Kidney tubule cell (primary cell): ENCODE data around the gene MYO9A.
"Not testable (repeated sequence)": the region's sequence is repeated elsewhere in the genome, so short reads cannot be mapped to it uniquely, and the experiment has no call there.

ENCODE experiments used
- DNase-seq: peaks from one replicate; pipeline ENCODE4 v3.0.0-alpha.2; 2018; ENCODE audit warnings: low spot score

Gene MYO9A

GRCh38 chr15:72136170-72137051 lies 18.5 kb upstream of the MYO9A start:
- peak; percentile 16 for DNase-seq

DNA sequence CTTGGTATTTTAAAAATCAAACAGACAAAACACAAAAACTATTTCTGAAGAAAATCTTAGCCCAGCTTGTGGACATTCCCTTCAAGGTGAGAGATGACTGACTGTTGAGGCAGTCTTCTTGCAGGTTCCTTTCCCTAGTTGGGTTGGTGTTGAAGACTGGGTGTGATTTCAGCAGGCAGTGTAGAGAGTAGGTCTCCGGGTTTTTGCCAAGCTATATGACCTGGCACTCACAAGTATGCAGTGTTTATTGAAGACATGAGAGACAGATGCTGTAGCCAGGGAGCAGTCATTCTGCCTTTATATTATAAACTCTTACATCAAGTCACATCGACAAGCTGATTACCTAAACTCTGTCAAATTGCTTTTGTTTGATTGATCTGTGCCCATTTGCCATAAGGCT lies 17.8 kb upstream of the MYO9A start:
- no peak for DNase-seq

DNA sequence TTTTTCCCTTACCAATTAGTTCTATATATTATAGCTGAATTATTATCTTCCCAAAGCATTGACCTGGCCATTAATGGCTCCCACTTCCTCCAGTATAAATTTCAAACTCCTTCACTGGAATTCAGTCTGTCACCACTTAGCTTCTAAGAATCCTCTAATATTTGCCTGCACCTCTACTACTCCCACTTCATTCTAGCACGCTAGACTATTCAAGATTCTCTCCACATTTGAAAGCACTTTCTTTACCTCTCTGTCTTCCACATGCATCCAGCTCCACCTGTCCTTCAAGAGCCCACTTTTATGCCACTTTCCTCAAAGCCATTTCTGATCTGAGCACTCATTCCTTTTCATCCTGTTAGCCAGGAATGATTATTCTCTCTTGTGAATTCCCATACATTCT lies 15.3 kb upstream of the MYO9A start:
- no peak for DNase-seq

DNA sequence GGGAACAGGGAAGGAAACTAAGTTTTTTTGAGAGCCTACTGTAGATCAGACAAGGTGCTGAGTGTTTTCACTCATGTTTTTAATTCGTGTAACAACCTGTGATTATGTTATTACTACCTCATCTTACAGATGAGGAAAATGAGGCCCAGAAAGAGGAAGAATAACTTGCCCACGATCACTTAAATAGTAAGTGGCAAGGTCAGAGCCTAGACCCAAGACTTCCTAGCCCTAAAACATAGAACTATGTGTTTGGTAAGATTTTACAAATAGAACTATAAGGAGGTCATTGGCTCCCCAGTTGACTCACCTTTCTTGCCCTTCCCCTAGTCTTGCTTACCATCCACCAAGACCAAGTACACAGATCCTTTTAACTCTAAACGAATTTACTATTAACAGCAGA lies 14.0 kb upstream of the MYO9A start:
- DNase-seq, result no peak

DNA sequence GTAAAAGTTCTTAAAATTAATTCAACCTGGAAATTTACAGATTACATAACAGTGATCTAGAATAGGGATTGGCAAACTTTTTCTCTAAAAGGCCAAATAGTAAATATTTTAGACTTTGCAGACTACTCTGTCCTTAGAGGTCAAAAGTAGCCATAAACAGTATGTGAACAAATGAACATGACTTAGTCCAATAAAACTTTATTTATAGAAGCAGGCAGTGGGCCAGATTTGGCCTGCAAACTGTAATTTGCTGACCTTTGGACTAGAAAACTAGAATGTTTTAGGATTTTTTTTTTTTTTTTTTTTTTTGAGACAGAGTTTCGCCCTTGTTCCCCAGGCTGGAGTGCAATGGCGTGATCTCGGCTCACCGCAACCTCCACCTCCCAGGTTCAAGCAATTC lies 12.3 kb upstream of the MYO9A start:
- no peak for DNase-seq

DNA sequence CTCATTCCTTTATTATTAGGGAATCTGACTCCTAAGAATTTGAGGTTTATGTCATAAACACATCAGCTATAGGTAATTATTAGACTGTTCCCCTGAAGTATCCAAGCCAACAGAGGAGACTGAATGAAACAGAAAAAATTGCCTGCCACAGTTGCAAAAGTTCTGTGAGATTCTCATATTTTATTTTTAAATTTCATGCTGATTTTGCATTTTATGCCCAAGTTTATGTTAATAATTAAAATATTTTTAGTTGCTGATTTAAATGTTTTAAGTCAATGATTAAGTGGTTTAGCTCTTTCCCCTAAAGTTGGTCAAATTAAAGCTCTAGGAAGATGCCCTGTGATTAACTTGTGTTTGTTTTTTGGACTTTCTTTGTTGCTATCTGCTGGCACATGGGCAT lies 10.4 kb upstream of the MYO9A start:
- no peak for DNase-seq

GRCh38 chr15:72127724-72128322 lies 9.9 kb upstream of the MYO9A start:
- DNase-seq, result no peak

DNA sequence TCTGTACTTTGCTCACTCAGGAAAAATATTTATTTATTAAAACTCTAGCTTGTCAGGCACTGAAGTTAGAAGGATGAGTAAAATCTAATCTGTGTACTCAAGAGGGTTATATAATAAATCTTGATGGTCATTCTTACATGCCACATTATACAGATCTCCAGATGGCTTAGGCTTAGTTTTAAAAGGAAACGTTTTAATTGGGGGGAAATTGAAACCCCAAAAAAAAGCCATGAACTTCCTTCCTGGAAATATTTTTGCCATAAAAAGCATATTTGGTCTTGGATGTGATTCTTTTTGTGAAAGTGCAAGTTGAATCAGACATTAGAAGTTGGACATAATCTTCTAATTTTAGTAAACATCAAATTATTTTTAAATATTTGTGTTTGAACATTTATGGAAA lies 6.3 kb upstream of the MYO9A start:
- DNase-seq, result no peak

- DNase-seq, result peak; percentile 78
Measured at GRCh38 chr15:72117486-72118016, 399 bp downstream of the MYO9A start.

DNA sequence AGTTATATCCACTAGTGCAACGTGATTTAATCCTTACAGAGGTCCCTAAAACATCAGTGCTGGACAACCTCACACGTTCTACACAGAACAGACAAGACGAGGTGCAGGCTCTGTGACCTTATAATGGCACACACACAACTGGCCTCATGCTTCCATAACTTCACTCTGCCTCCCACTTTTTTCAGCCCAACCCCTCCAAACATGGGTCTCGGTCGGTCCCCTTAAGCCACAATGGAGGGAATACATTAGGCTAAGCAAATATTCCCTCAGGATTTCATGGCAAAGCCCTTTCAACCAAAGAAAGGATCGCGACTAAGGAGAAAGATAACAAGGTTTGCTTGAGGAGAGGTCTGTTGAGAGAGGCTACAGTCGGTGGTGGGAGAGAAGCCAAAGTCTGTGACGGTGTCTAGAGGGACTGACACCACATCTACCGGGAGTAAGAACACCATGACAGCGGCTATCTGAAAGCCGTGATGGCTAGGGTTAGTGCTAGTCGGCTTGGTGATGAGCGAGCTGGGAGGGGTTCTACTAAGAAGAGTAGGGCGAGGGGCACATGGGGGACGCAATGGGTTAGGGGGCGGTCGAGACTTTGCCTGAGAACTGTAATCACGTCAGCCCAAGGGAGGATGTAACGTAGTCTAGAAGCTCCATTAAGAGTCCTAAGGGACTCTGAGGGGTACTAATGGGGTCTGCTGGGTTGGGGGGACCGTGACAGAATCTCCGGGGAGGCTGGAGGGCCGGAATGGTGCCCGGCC lies 1.0 kb downstream of the MYO9A start:
- DNase-seq, result peak; percentile 26

DNA sequence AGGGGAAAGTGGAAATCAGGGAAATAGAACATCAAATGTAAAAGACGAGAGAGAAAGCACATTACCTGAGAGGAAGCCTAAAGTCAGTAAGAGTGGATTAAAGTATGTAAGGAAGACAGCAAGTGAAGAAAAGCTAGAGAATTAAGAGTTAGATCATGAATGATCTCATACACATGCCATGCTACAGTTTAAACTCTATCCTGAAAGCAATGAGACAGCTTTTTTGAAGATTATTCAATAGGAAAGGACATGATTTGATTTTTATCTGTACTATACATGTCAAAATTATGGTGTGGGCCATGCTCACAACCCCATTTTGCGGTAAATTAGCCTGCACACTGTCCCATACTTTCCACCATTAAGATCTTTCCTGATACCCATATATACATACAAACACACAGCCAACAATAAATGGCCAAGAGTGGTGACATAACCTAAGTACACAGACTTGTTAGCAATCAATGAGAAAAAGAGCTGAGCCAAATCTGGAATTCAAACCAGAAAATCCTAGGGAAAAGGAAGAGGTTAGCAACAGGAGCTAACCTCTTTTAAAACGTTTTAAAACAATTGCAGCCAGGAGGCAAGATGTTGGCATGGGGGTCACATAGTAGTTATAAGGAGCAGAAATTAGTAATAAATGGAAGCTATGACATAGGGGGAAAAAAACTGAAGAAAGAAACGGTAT lies 4.5 kb downstream of the MYO9A start:
- DNase-seq, result peak; percentile 10

DNA sequence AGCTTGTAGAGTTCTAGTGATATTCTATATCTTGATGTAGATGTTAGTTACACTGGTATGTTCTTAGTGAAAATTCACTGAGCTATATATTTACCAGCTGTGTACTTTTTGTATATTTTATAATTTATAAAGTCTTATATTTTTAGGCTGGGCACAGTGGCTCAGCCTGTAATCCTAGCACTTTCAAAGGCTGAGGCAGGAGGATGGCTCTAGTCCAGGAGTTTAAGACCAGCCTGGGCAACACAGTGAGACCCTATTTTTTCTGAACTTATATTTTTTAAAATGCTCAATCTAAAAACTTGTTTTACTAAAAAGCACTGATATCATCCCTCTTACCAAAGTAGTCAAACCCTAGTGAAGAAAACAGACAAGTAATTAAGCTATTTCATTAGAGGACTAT lies 5.1 kb downstream of the MYO9A start:
- DNase-seq, result no peak

DNA sequence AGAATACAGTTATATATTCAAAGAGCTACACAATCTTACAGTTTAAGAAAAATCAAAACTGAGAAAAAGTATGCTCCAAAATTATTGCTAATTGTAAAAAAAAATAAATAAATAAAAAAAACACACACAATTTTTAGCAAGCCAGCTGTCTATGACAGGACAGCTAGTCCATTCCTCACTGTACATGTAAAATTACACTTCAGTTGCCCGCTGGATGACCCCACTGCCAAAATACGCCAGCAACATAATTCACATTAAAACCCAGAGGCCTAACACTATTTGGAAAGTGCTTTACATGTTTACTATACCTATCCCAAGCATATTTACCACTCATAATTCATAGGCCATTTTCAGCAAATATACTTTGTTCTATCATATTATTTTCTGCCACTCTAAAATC lies 5.8 kb downstream of the MYO9A start:
- DNase-seq, result no peak

- DNase-seq, result peak; percentile 9
Measured at GRCh38 chr15:72110355-72110754, 7.6 kb downstream of the MYO9A start.

- no peak for DNase-seq
Measured at GRCh38 chr15:72106068-72106467, 11.9 kb downstream of the MYO9A start.

DNA sequence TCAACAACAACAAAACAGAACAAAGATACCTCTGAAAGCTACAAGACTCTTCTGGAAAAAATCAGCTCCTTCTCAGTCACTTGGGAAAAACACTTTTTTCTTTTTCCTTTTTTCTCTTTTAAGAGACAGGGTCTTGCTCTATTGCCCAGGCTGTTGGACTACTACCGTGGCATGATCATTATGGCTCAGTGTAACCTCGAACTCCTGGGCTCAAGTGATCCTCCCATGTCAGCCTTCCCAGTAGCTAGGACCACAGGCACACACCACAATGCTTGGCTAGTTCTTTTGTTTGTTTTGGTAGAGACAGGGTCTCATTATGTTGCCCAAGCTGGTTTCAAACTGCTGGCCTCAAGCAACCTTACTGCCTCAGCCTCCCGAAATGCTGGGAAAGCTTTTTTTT lies 12.8 kb downstream of the MYO9A start:
- DNase-seq, result no peak

- DNase-seq, result not testable (repeated sequence)
Measured at GRCh38 chr15:72100551-72100950, 17.4 kb downstream of the MYO9A start.

GRCh38 chr15:72099155-72099554 lies 18.8 kb downstream of the MYO9A start:
- peak; percentile 14 for DNase-seq

GRCh38 chr15:72098040-72098439 lies 19.9 kb downstream of the MYO9A start:
- no peak for DNase-seq

DNA sequence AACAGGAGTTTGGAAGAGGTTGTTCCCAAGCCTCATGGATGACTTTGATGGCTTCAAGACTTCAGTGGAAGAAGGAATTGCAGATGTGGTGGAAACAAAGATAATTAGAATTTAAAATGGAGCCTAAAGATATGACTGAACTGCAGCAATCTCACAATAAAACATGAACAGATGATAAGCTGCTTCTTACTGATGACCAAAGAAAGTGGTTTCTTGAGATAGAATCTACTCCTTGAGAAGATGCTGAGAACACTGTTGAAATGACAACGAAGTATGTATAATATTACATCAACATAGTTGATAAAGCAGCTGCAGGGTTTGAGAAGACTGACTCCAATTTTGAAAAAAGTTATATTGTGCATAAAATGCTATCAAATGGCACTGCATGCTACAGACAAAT lies 21.2 kb downstream of the MYO9A start:
- DNase-seq, result no peak

GRCh38 chr15:72092691-72093090 lies 25.3 kb downstream of the MYO9A start:
- DNase-seq, result no peak

DNA sequence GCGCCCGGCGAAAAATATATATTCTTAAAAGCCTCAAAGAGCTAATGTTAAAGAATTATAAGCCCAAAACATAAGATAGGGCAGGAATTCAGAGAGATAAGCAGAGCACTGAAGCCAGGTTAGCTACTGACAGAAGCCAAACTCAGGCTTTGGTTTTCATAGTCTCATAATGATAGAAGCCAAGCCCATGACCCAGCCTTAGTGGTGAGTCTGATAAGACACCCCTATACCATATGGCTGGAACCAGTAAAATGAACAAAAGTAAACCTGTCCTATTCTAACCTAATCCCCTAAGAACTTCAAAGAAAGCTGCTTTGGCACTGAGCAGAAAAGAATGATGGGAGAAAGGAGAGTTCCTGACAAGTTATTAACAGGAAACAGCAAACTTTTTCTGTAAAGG lies 25.9 kb downstream of the MYO9A start:
- no peak for DNase-seq
